CD4-positive, CD25-positive, alpha-beta regulatory T cell (primary cell): Measurements from ENCODE around the gene TTC31. TPM values are rescaled to one million over a fixed set of nuclear protein-coding genes. Genes with fewer than 3 reads are reported as not detected.

Source experiments
- ATAC-seq, 2 donors: fragments of 150-1000 bp; cut with Tn5 transposase; one replicate each; pipeline ENCODE4 v1.10.0; 2021; ENCODE audit warnings: low read depth in 2 of 2, moderate number of reproducible peaks in 2 of 2, moderate library complexity in 1 of 2
- DNase-seq, 3 donors: peaks; one replicate each; pipeline versions ENCODE4 v3.0.0 to v3.0.0-alpha.2; 2012 to 2022; ENCODE audit warnings: mixed read lengths in 1 of 3
- H3K27ac ChIP-seq: one replicate; pipeline ENCODE4 v1.7.0; 2013; ENCODE audit warnings: mild to moderate bottlenecking, low read length; ENCODE audit not compliant: insufficient read depth, poor library complexity, severe bottlenecking
- H3K27me3 ChIP-seq: one replicate; pipeline ENCODE4 v1.7.0; 2013; ENCODE audit warnings: low read length; ENCODE audit not compliant: control insufficient read depth, insufficient read depth
- H3K36me3 ChIP-seq: one replicate; pipeline ENCODE4 v1.7.0; 2013; ENCODE audit warnings: mild to moderate bottlenecking, low read length, moderate library complexity; ENCODE audit not compliant: control insufficient read depth, insufficient read depth
- H3K4me1 ChIP-seq: 2 replicates; pipeline ENCODE4 v1.7.0; 2013; ENCODE audit warnings: mild to moderate bottlenecking, low read length; ENCODE audit not compliant: insufficient read depth, control insufficient read depth, poor library complexity, severe bottlenecking
- H3K4me3 ChIP-seq: one replicate; pipeline ENCODE4 v1.7.0; 2013; ENCODE audit warnings: low read depth, mild to moderate bottlenecking, low read length, moderate library complexity
- H3K9me3 ChIP-seq, 2 experiments: 1 replicate in 1 of 2; 2 replicates in 1 of 2; pipeline ENCODE4 v1.7.0; 2013; ENCODE audit warnings: low read length in 2 of 2, mild to moderate bottlenecking in 1 of 2, moderate library complexity in 1 of 2; ENCODE audit not compliant: control insufficient read depth in 2 of 2
- H3K27ac Mint-ChIP-seq, 3 donors: one replicate each; pipeline ENCODE4 v1.8.0; 2020 to 2022; ENCODE audit warnings: mild to moderate bottlenecking in 3 of 3, mixed read lengths in 3 of 3, moderate library complexity in 2 of 3
- H3K27me3 Mint-ChIP-seq: one replicate; pipeline ENCODE4 v1.8.0; 2022; ENCODE audit warnings: mild to moderate bottlenecking, mixed read lengths
- H3K36me3 Mint-ChIP-seq: one replicate; pipeline ENCODE4 v1.8.0; 2020; ENCODE audit warnings: mixed read lengths
- H3K4me1 Mint-ChIP-seq, 4 donors: one replicate each; pipeline ENCODE4 v1.8.0; 2020 to 2022; ENCODE audit warnings: mixed read lengths in 4 of 4, mild to moderate bottlenecking in 1 of 4
- H3K4me3 Mint-ChIP-seq, 4 donors: one replicate each; pipeline ENCODE4 v1.8.0; 2020 to 2022; ENCODE audit warnings: mild to moderate bottlenecking in 4 of 4, mixed read lengths in 4 of 4, moderate library complexity in 3 of 4
- H3K9me3 Mint-ChIP-seq, 7 donors: one replicate each; pipeline ENCODE4 v1.8.0; 2020 to 2022; ENCODE audit warnings: mixed read lengths in 7 of 7, mild to moderate bottlenecking in 3 of 7, moderate library complexity in 2 of 7
- polyA plus RNA-seq, 4 donors: library from polyadenylated mRNA; unstranded; fragments of 300-500 nt; fragmentation: Illumina TruSeq; gene quantifications; one replicate each; pipeline ENCODE4 v1.2.3, GENCODE V29; 2021
- total RNA-seq: library from RNA; stranded (reverse); gene quantifications from one replicate; pipeline ENCODE4 v1.2.3, GENCODE V29; 2022

Gene TTC31
- total and polyA plus RNA-seq, 5 donors from 2014 or later: 21.7 to 38.7 (median 23.4) TPM

- Histone ChIP-seq H3K27me3 (peaks cover 6% of the 10 kb centered on the region), H3K27ac (no peak overlapping the region), H3K9me3 (no peaks in the 10 kb centered on the region), H3K4me3 (no peak overlapping the region), H3K4me1 (peaks cover 40% of the 10 kb centered on the region), H3K36me3 (peaks cover 13% of the 10 kb centered on the region)
- peaks cover 26% of the 10 kb centered on the region for H3K36me3 Mint-ChIP-seq
- peak overlapping the region in 3 of 4 donors; percentile 64 to 100 (median 83) for H3K4me3 Mint-ChIP-seq
- H3K9me3 Mint-ChIP-seq: peaks cover 0 to 9% (median 0%) of the 10 kb centered on the region in 7 donors
- peaks cover 9 to 70% (median 25%) of the 10 kb centered on the region in 4 donors for H3K4me1 Mint-ChIP-seq
- DNase-seq (no peak), ATAC-seq (no peak)
- no peak overlapping the region for H3K27ac Mint-ChIP-seq
- peaks cover 54% of the 10 kb centered on the region for H3K27me3 Mint-ChIP-seq
Observed at GRCh38 chr2:74505448-74506246, 22.8 kb downstream of the TTC31 start.

DNA sequence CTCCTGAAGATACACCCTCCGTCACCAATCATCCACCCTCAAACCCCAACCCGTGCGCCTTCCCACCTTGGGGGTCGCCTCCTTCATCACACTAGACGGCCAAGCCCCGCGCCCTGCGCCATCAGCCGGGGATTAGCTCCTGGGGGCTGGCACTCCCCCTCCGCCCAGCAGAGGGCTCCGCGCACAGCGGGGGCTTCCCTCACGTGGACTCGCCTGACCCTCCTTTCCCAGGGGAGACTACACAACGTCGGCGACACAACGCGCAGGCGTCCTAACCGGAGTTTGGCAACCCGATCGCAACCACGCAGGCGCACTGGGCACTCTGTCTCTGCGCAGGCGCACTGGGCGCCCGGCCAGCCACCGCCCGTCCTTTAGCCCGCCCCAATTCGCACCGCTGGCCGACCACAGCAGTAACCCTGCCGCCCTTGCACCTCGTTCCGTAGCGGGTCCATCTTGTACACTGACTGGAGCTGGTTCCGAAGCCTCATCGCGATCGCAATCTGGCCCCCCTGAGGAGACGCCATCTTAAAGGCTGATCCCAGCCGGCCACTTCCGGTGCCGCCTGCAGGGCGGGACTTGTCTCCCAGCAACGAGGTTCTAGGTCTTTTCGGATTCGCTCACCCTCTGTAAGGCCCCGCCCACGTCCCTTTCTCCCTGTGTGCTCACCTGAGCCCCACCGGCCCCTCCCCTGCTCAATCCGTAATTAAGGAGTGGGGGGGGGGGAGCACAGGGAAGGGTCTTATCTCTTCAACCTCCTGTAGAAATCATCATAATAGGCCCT is 24.5 kb downstream of the TTC31 start, which contains the start of gene PCGF1:
Gene PCGF1, minus strand, starts transcription at position 551 of the 781 bp plus-strand sequence. Its CDS starts 27 bp downstream, at position 524.
- peak within 1 kb of the TSS; percentile 98 to 100 (median 100) for H3K27ac Mint-ChIP-seq
- Histone ChIP-seq H3K27me3 (peaks cover 4% of the 10 kb centered on the region), H3K4me1 (peaks cover 38% of the 10 kb centered on the region), H3K36me3 (peaks cover 13% of the 10 kb centered on the region), H3K9me3 (no peaks in the 10 kb centered on the region), H3K27ac (peak within 1 kb of the TSS; percentile 96), H3K4me3 (peak within 1 kb of the TSS; percentile 85)
- H3K9me3 Mint-ChIP-seq: peaks cover 0 to 7% (median 0%) of the 10 kb centered on the region in 7 donors
- H3K4me3 Mint-ChIP-seq: peak within 1 kb of the TSS; percentile 98 to 100 (median 100)
- H3K27me3 Mint-ChIP-seq: peaks cover 48% of the 10 kb centered on the region
- DNase-seq: peak; percentile 97 to 99 (median 98)
- peaks cover 10 to 60% (median 22%) of the 10 kb centered on the region in 4 donors for H3K4me1 Mint-ChIP-seq
- ATAC-seq: peak; percentile 93 to 94
- peaks cover 26% of the 10 kb centered on the region for H3K36me3 Mint-ChIP-seq

- Histone ChIP-seq H3K4me1 (peaks cover 31% of the 10 kb centered on the region), H3K27ac (peak overlapping the region; percentile 96), H3K36me3 (peaks cover 13% of the 10 kb centered on the region), H3K4me3 (peak overlapping the region; percentile 85), H3K27me3 (peaks cover 9% of the 10 kb centered on the region), H3K9me3 (no peaks in the 10 kb centered on the region)
- Mint-ChIP-seq H3K4me1 (peaks cover 10 to 57% (median 22%) of the 10 kb centered on the region in 4 donors), H3K36me3 (peaks cover 26% of the 10 kb centered on the region), H3K4me3 (peak overlapping the region; percentile 98 to 100 (median 100)), H3K9me3 (peaks cover 0 to 7% (median 0%) of the 10 kb centered on the region in 7 donors), H3K27me3 (peaks cover 50% of the 10 kb centered on the region), H3K27ac (peak overlapping the region; percentile 98 to 100 (median 100))
- DNase-seq: no peak
- ATAC-seq: no peak
Observed at GRCh38 chr2:74507926-74508520, 25.1 kb downstream of the TTC31 start.

GRCh38 chr2:74510272-74510671 is 27.4 kb downstream of the TTC31 start:
- Mint-ChIP-seq H3K27me3 (peaks cover 46% of the 10 kb centered on the region), H3K4me3 (peak overlapping the region in 1 of 4 donors; percentile 99)
- H3K4me3 ChIP-seq: no peak overlapping the region

DNA sequence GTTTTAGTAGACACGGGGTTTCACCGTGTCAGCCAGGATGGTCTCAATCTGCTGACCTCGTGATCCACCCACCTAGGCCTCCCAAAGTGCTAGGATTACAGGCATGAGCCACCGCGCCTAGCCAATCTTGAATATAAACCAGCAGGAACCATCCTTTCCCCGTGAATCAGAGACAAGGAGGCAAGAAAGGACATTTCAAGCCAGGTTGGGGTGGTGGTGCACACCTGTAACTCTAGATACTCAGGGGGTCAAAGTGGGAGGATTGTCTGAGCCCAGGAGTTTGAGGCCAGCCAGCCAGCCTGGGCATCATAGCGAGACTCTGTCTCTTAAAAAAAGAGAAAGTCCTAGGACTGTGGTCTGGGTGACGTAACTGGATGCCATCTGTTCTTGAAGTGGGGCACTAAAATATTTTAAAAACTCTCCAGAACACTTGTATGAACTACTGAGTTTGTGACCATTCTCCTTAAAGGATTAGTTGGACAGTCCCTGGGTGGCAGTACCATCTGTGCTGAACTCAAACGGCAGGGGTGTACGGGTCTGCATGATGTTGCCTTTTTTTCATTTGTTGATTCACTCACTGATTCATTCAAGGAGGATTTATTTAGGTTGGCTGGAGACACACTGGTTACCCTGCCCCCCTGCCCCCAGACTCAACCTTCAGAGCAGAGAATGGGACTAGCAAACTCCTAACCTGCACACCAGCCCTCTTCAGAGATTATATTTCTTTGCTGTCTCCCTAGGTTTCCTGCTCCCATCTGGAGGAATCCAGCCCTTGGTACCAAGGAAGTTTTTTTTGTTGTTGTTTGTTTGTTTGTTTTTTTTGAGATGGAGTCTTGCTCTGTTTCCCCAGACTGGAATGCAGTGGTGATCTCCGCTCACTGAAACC is 28.5 kb downstream of the TTC31 start:
- Histone ChIP-seq H3K4me1 (peaks cover 46% of the 10 kb centered on the region), H3K36me3 (no peaks in the 10 kb centered on the region), H3K27me3 (peaks cover 11% of the 10 kb centered on the region), H3K9me3 (no peaks in the 10 kb centered on the region), H3K27ac (no peak overlapping the region), H3K4me3 (no peak overlapping the region)
- Mint-ChIP-seq H3K9me3 (peaks cover 0 to 13% (median 0%) of the 10 kb centered on the region in 7 donors), H3K36me3 (peaks cover 9% of the 10 kb centered on the region), H3K27ac (no peak overlapping the region), H3K27me3 (peaks cover 53% of the 10 kb centered on the region), H3K4me1 (peaks cover 6 to 44% (median 13%) of the 10 kb centered on the region in 4 donors), H3K4me3 (peak overlapping the region in 1 of 4 donors; percentile 73)
- ATAC-seq (no peak), DNase-seq (no peak)

More at GRCh38 chr2:74510272-74510671, 27.4 kb downstream of the TTC31 start:
- no peak for ATAC-seq
- Histone ChIP-seq H3K27ac (no peak overlapping the region), H3K27me3 (peaks cover 11% of the 10 kb centered on the region), H3K4me1 (peaks cover 42% of the 10 kb centered on the region), H3K9me3 (no peaks in the 10 kb centered on the region), H3K36me3 (peaks cover 7% of the 10 kb centered on the region)
- Mint-ChIP-seq H3K36me3 (peaks cover 15% of the 10 kb centered on the region), H3K4me1 (peaks cover 7 to 47% (median 14%) of the 10 kb centered on the region in 4 donors), H3K27ac (no peak overlapping the region), H3K9me3 (peaks cover 0 to 13% (median 0%) of the 10 kb centered on the region in 7 donors)
- DNase-seq: no peak

GRCh38 chr2:74512744-74513604 is 30.1 kb downstream of the TTC31 start:
- H3K36me3 ChIP-seq: no peaks in the 10 kb centered on the region
- Mint-ChIP-seq H3K4me3 (peak overlapping the region in 1 of 4 donors; percentile 41), H3K9me3 (peaks cover 0 to 11% (median 0%) of the 10 kb centered on the region in 7 donors), H3K27me3 (peaks cover 62% of the 10 kb centered on the region), H3K4me1 (peaks cover 0 to 38% (median 5%) of the 10 kb centered on the region in 4 donors), H3K27ac (no peak overlapping the region), H3K36me3 (peaks cover 4% of the 10 kb centered on the region)
- H3K4me3 ChIP-seq: no peak overlapping the region
- DNase-seq (no peak), ATAC-seq (no peak)
- H3K9me3 ChIP-seq: no peaks in the 10 kb centered on the region
- peaks cover 39% of the 10 kb centered on the region for H3K4me1 ChIP-seq
- no peak overlapping the region for H3K27ac ChIP-seq
- H3K27me3 ChIP-seq: peaks cover 24% of the 10 kb centered on the region
